SU-DHL-6 (cell line): ENCODE measurements around the gene ISG20.

Experiments
- H2AFZ ChIP-seq: fragments of 200-600 bp; sonication (generic); 2 replicates; pipeline ENCODE4 v1.6.1; 2014; ENCODE audit warnings: low read depth, mild to moderate bottlenecking, moderate library complexity, mixed read lengths, antibody characterized with exemption, low read length; ENCODE audit not compliant: severe bottlenecking
- H3F3A ChIP-seq: fragments of 200-600 bp; shearing (Covaris generic); 2 replicates; pipeline ENCODE4 v1.6.0; 2016; ENCODE audit warnings: antibody characterized with exemption, mild to moderate bottlenecking; ENCODE audit not compliant: insufficient read depth
- H3K27ac ChIP-seq: fragments of 200-600 bp; sonication (generic); 2 replicates; pipeline ENCODE4 v1.5.1; 2016; ENCODE audit warnings: low read depth, mild to moderate bottlenecking, low read length, moderate library complexity, mixed read lengths
- H3K27me3 ChIP-seq: fragments of 200-600 bp; sonication (generic), shearing (Covaris generic); 2 replicates; pipeline ENCODE4 v1.6.0; 2014; ENCODE audit warnings: mild to moderate bottlenecking, low read length
- H3K36me3 ChIP-seq: fragments of 200-600 bp; sonication (generic); 2 replicates; pipeline ENCODE4 v1.6.1; 2014; ENCODE audit warnings: mild to moderate bottlenecking, low read length, mixed read lengths
- H3K4me2 ChIP-seq: fragments of 300-600, 200-600 bp; shearing (Covaris generic), sonication (generic); 2 replicates; pipeline ENCODE4 v1.6.0; 2014; ENCODE audit warnings: low read length, low read depth, mild to moderate bottlenecking; ENCODE audit not compliant: poor library complexity, severe bottlenecking
- H3K4me3 ChIP-seq: fragments of 200-600 bp; sonication (generic); 2 replicates; pipeline ENCODE4 v1.5.1; 2014; ENCODE audit warnings: antibody characterized with exemption, low read length, mild to moderate bottlenecking, mixed read lengths; ENCODE audit not compliant: insufficient read depth, poor library complexity, severe bottlenecking
- H3K79me2 ChIP-seq: fragments of 200-600 bp; sonication (generic); 2 replicates; pipeline ENCODE4 v1.6.1; 2014; ENCODE audit warnings: mild to moderate bottlenecking, low read length, moderate library complexity; ENCODE audit not compliant: insufficient read depth
- H3K9ac ChIP-seq: fragments of 200-600 bp; sonication (generic); 2 replicates; pipeline ENCODE4 v1.7.0; 2014; ENCODE audit warnings: mild to moderate bottlenecking, low read length
- H3K9me2 ChIP-seq: fragments of 200-600 bp; sonication (generic); replicated peaks from 2 replicates; pipeline ENCODE4 v1.6.1; 2014; ENCODE audit warnings: low read length; ENCODE audit not compliant: insufficient read depth
- H3K9me3 ChIP-seq: fragments of 200-600 bp; sonication (generic); 2 replicates; pipeline ENCODE4 v1.6.1; 2014; ENCODE audit warnings: low read length, mixed read lengths; ENCODE audit not compliant: insufficient read depth
- H4K20me1 ChIP-seq: fragments of 200-600 bp; sonication (generic); 2 replicates; pipeline ENCODE4 v1.6.1; 2014; ENCODE audit warnings: low read depth, mild to moderate bottlenecking, antibody characterized with exemption, low read length, moderate library complexity, mixed read lengths
- EZH2phosphoT487 ChIP-seq: fragments of 200-600 bp; sonication (generic), shearing (Covaris generic); conservative IDR thresholded peaks from 2 replicates; pipeline ENCODE4 v1.6.1; 2018; ENCODE audit warnings: mild to moderate bottlenecking, antibody characterized with exemption, low read length, moderate library complexity, mixed read lengths
- TF ChIP-seq, protein P1 (sequence below): fragments of 200-600 bp; sonication (generic); IDR thresholded peaks from one replicate; pipeline ENCODE4 v1.5.1; 2017; ENCODE audit warnings: antibody characterized with exemption, mild to moderate bottlenecking, low read length, moderate library complexity; ENCODE audit not compliant: insufficient read depth, poor library complexity, severe bottlenecking

ISG20 gene

DNA sequence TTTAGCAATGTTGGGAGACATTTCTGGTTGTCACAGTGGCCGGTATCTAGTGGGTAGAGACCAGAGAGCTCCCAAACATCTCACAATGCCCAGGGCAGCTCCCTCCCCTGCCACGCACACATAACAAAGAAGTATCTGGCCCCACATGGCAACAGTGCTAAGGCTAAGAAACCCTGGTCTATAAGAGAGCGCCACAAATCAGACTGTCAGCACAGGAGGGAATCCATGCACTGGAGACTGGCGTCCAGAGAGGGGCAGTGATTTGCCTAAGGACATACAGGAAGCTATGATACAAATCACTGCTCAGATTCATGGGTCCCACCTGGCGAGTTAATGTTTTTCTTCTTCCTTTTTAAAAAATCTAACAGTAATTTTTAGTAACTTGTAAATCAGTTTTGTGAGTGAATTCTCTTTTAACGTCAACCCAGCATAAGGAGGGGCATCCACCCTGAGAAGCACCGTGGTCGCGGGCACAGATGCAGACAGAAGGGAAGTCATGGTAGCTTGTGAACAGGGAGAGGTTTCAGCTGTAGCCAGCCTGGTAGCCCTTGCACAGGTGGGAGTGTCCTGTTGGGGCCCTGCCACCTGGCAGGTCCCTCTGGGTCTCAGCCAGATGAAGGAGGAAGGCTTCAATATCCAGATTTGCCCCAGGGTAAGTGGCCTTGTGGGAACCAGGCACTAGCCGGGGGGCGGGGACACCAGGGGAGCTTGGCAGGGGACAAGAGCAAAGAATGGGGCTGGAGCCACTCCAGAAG lies 8.7 kb downstream of the ISG20 start:
- H2AFZ ChIP-seq: no peak overlapping the region
- H4K20me1 ChIP-seq: no peaks in the 10 kb centered on the region
- no peak overlapping the region for H3K4me2 ChIP-seq
- H3K27ac ChIP-seq: no peak overlapping the region
- H3K36me3 ChIP-seq: no peaks in the 10 kb centered on the region
- no peak overlapping the region for H3K4me3 ChIP-seq
- H3K79me2 ChIP-seq: no peaks in the 10 kb centered on the region
- no peak overlapping the region for H3K9ac ChIP-seq
- no peaks in the 10 kb centered on the region for H3K27me3 ChIP-seq
- H3F3A ChIP-seq: no peaks in the 10 kb centered on the region
- no peaks in the 10 kb centered on the region for H3K9me3 ChIP-seq
- H3K9me2 ChIP-seq: no peaks in the 10 kb centered on the region
- TF ChIP-seq EZH2phosphoT487: no peak
- TF ChIP-seq, protein P1, sequence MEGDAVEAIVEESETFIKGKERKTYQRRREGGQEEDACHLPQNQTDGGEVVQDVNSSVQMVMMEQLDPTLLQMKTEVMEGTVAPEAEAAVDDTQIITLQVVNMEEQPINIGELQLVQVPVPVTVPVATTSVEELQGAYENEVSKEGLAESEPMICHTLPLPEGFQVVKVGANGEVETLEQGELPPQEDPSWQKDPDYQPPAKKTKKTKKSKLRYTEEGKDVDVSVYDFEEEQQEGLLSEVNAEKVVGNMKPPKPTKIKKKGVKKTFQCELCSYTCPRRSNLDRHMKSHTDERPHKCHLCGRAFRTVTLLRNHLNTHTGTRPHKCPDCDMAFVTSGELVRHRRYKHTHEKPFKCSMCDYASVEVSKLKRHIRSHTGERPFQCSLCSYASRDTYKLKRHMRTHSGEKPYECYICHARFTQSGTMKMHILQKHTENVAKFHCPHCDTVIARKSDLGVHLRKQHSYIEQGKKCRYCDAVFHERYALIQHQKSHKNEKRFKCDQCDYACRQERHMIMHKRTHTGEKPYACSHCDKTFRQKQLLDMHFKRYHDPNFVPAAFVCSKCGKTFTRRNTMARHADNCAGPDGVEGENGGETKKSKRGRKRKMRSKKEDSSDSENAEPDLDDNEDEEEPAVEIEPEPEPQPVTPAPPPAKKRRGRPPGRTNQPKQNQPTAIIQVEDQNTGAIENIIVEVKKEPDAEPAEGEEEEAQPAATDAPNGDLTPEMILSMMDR: no peak

DNA sequence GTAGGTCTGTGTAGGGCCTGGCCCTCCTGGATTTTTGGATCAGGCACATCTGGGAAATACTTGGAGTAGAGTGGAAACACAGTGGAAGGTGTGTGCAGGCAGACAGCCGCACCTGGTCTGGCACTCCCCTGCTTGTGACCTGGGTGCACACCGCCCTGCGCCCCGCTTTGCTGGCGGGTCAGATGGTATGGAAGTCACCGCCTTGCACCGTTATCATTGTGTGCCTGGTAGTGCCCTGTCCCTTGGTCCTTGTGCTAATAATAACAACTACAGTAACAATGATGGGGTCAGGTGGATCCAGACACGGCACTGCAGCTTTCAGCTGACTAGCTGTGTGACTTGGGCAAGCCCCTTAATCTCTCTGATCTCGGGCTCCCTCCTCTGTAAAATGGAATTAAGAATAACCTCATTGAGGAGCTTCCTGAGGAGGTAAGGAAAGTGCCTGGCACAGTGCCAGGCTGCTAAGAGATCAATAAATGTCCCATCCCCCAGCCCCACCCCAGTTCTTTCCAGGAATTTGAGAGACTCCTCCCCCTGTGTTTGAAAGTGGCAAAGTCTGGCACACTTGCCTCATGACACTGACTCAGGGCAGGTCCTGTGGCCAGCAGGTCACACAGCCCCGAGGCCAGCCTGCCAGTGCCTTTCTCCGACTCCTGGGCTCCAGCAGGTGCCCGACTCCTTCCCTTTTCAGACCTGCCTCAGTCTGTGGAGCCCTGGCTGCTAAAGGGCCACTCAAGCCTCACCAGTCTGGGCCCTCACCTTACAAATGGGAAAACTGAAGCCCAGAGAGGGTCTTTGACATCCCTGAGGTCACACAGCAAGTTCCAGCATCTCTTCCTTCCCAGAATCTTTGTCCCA lies 9.8 kb downstream of the ISG20 start:
- Histone ChIP-seq H3K4me2 (no peak overlapping the region), H3K9ac (no peak overlapping the region), H3K36me3 (no peaks in the 10 kb centered on the region), H3K27me3 (no peaks in the 10 kb centered on the region), H3F3A (no peaks in the 10 kb centered on the region), H3K27ac (no peak overlapping the region), H3K79me2 (no peaks in the 10 kb centered on the region), H3K9me3 (no peaks in the 10 kb centered on the region), H4K20me1 (no peaks in the 10 kb centered on the region), H3K9me2 (no peaks in the 10 kb centered on the region), H3K4me3 (no peak overlapping the region), H2AFZ (no peak overlapping the region)
- TF ChIP-seq, protein P1: no peak
- no peak for TF ChIP-seq EZH2phosphoT487

DNA sequence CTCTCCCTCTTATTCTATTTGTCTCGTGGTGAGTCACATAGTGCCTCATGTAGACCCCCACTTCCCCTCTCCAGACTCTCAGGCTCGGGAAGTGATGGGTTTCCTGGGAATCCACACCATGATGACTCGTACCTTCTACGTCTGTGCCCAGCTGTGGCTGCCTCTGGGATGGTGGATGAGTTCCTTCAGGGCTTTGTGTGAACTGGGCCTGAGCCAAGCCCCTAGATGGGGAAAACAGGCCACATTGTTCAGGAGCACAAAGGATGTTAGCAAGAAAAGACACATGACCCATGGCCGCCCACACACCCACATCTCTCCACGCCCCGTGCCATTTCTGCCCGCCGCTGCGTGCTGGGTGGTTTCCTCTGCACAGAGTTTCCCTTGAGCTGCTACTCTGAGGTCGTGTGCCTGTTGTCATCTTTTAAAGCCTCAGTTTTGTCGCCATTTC lies 10.5 kb downstream of the ISG20 start:
- Histone ChIP-seq H4K20me1 (no peaks in the 10 kb centered on the region), H3K79me2 (no peaks in the 10 kb centered on the region), H3K9ac (no peak overlapping the region), H3K27me3 (no peaks in the 10 kb centered on the region), H3K36me3 (no peaks in the 10 kb centered on the region), H2AFZ (no peak overlapping the region), H3K4me2 (no peak overlapping the region), H3F3A (no peaks in the 10 kb centered on the region), H3K27ac (no peak overlapping the region), H3K9me3 (no peaks in the 10 kb centered on the region), H3K9me2 (no peaks in the 10 kb centered on the region), H3K4me3 (no peak overlapping the region)
- TF ChIP-seq, protein P1: no peak
- no peak for TF ChIP-seq EZH2phosphoT487
